NCI-H226 (cell line): ENCODE measurements around the gene GIGYF2.
"Not testable (repeated sequence)": the region's sequence is repeated elsewhere in the genome, so short reads cannot be mapped to it uniquely, and the experiment has no call there.

Source experiments
- DNase-seq: peaks from one replicate; pipeline ENCODE4 v3.0.0-alpha.2; 2015

GIGYF2 gene

DNA sequence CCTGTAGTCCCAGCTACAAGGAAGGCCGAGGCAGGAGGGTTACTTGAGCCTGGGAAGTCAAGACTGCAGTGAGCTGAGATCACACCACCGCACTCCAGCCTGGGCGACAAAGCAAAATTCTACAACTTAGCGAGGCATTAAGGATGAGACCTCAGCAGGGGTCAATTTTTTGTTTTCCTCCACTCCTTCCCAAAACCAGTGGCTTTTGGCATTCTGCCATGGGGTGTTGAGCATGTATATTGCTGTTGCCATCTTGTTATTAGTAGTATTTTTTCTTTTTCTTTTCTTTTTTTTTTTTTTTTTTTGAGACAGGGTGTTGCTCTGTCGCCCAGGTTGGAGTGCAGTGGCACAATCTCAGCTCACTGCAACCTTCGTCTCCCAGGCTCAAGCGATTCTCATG is 8.9 kb upstream of the GIGYF2 start:
- no peak for DNase-seq

- DNase-seq: no peak
These were observed 7.8 kb upstream of the GIGYF2 start for GRCh38 chr2:232689152-232689910.

DNA sequence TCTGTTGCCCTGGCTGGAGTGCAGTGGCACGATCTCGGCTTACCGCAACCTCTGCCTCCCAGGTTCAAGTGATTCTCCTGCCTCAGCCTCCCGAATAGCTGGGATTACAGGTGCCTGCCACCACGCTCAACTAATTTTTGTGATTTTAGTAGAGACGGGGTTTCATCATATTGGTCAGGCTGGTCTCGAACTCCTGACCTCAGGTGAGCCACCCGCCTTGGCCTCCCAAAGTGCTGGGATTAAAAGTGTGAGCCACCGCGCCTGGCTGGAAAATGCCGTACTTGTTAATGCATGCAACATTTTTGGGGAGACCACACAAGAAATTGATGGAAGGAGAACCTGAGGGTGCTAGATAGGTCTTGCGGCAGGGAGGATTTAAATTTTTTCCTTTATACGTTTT is 6.0 kb upstream of the GIGYF2 start:
- not testable (repeated sequence) for DNase-seq

GRCh38 chr2:232693344-232693743 is 3.8 kb upstream of the GIGYF2 start:
- no peak for DNase-seq

DNA sequence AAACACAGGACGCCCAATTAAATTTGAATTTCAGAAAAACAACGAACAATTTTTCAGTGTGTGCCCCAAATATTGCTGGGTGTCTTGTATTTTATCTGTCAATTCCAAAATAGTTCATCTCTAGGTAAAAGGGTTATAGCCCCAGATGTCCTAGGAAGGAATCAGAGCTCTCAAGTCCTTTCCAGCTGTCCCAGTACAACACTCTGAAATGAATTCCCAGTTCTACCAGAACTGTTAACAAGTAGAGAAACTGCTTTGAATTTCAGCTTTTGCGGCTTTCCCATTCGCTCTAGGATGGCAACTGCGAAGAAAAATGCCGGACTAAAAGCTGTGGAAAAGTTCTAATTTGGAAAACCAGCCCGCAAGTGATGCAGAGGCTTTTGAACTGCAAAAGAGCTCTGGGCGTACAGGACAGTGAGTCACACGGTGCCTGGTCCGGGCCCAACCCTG is 497 bp upstream of the GIGYF2 start:
- DNase-seq: no peak

GRCh38 chr2:232697807-232698110 is 628 bp downstream of the GIGYF2 start:
- DNase-seq: no peak

DNA sequence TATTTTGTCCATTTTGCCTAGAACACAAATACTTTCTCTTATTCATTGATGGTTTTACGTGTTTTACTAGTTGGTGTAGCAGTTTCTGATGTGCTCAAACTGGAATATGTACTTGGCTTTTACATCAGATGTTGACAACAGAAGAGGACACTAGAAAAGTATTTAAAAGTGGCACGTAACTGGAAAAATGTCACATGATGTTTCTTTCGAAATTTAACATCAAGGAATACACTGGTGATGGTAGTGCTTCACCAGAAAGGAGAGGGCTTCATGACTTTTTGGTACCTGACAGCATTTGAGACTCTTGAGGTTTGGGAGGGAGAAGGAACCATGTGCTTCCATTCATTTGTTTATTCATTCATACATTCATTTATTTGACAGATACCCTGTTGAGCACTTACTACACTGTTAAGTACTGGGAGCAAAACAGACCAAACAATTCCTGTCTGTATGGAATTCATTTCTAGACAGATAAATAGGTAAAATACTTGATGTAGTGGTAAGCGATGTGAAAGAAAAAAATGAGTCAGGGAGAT is 1.5 kb downstream of the GIGYF2 start:
- no peak for DNase-seq

GRCh38 chr2:232699110-232699509 is 2.0 kb downstream of the GIGYF2 start:
- no peak for DNase-seq

DNA sequence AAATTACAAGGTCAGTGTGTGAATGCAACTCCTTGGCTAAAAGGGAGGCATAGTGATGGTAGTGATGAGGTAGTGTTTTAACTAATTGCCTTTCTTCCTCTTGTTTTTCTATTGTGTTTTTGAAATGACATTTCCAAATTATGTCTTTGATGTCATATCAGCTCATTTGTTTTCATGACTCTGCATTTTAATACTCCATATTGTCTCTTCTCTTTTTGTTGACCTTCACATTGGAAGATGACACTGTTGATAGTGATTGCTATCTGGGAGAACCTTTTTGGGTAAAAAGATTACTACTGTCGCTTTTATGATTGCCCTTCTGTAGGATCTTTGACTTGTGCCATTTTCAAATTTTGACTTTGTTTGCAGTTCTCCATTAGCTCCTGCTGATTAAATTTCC is 3.0 kb downstream of the GIGYF2 start:
- no peak for DNase-seq

- DNase-seq: no peak
These were observed 9.9 kb downstream of the GIGYF2 start for GRCh38 chr2:232707076-232707475.

DNA sequence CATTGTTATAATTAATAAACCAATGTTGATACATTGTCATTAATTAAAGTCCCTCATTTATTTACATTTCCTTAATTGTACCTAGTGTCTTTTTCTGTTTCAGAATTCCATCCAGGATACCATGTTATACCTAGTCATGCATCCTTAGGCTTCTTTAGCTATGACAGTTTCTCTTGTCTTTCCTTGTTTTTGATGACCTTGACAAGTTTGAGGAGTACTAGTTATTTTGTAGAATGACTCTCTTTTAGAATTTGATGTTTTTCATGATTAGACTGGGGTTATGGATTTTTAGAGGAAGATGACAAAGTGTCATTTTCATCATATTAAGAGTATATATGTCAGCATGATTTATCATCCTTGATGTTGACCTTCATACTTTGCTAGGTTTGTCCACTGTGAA is 16.4 kb downstream of the GIGYF2 start:
- DNase-seq: no peak

- no peak for DNase-seq
These were observed 17.8 kb downstream of the GIGYF2 start for GRCh38 chr2:232714969-232715368.

DNA sequence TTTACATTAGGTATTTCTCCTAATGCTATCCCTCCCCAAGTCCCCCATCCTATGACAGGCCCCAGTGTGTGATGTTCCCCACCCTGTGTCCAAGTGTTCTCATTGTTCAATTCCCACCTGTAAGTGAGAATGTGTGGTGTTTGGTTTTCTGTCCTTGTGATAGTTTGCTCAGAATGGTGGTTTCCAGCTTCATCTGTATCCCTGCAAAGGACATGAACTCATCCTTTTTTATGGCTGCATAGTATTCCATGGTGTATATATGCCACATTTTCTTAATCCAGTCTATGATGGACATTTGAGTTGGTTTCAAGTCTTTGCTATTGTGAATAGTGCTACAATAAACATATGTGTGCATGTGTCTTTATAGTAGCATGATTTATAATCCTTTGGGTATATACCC is 22.9 kb downstream of the GIGYF2 start:
- not testable (repeated sequence) for DNase-seq

- DNase-seq: no peak
These were observed 24.1 kb downstream of the GIGYF2 start for GRCh38 chr2:232721261-232721660.

- no peak for DNase-seq
These were observed 24.8 kb downstream of the GIGYF2 start for GRCh38 chr2:232721882-232722281.

- DNase-seq: no peak
These were observed 25.9 kb downstream of the GIGYF2 start for GRCh38 chr2:232723027-232723426.

DNA sequence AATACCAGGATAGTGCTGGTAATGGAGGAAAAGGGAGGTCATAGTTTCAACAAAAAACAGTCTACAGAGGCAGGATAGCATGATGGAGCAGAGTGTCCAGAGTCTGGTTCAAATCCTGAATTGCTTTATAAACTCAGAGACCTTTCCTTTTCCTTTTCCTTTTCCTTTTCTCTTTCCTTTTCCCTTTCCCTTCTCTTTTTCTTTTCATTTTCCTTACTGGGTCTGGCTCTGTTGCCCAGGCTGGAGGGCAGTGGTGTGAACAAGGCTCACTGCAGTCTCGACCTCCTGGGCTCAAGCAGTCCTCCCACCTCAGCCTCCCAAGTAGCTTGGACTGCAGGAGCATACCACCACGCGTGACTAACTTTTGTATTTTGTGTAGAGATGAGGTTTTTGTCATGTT is 31.7 kb downstream of the GIGYF2 start:
- DNase-seq: no peak

GRCh38 chr2:232731470-232731869 is 34.3 kb downstream of the GIGYF2 start:
- DNase-seq: no peak

DNA sequence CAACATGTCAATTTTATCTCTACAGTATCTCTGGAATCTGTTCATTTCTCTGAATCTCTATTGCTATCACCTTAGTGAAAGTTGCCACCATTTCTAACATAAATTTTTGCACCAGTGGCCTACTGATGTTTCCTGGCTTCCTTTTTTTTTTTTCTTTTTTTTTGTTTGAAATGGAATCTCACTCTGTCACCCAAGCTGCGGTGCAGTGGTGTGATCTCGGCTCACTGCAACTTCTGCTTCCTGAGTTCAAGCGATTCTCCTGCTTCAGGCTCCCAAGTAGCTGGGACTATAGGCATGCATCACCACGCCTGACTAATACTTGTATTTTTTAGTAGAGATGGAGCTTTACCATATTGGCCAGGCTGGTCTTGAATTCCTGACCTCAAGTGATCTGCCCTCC is 44.2 kb downstream of the GIGYF2 start:
- DNase-seq: no peak

- DNase-seq: no peak
These were observed 44.8 kb downstream of the GIGYF2 start for GRCh38 chr2:232741972-232742371.

GRCh38 chr2:232744963-232745362 is 47.8 kb downstream of the GIGYF2 start:
- DNase-seq: no peak

- DNase-seq: no peak
These were observed 50.9 kb downstream of the GIGYF2 start for GRCh38 chr2:232748038-232748437.

DNA sequence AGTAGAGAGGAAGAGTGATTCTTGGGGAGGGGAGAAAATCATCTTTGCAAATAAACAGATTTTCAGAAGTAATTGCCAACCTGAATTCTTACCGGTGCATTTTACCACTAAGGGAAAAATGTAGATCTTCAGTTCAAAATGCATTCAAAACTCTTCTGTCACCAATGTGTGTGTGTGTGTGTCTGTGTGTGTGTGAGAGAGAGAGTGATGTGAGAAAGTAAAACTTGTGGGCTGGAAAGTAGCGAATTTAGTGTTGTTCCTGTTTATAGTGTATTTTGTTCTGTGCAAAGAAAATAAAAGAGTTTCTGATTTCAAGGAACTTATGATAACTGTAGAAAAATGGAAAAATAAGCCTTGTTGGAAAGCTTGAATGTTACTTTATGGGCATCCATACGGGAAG is 52.2 kb downstream of the GIGYF2 start:
- DNase-seq: no peak

DNA sequence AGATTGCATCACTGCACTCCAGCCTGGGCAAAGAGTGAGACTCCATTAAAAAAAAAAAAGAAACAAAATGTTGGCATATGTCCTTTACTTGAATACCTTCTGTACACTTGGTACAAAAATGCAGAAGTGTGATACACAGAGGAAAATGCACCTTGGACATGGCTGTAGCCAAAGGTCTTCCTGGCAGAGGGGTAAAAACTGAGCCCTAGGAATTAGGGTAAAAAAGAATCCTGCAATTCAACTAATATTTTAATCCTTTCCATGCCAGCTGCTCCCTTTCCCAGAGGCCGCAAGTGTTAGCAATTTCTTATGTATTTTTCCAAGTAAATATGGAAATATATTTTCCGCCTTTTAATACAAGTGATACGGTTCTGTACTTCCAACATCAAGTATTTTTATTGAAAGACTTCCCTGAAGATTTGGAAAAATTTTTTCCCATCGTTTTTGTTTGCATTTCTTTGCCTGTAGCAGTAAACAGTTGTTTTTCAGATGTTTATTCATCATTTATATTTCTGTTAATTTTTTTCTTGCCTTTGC is 53.1 kb downstream of the GIGYF2 start:
- no peak for DNase-seq

DNA sequence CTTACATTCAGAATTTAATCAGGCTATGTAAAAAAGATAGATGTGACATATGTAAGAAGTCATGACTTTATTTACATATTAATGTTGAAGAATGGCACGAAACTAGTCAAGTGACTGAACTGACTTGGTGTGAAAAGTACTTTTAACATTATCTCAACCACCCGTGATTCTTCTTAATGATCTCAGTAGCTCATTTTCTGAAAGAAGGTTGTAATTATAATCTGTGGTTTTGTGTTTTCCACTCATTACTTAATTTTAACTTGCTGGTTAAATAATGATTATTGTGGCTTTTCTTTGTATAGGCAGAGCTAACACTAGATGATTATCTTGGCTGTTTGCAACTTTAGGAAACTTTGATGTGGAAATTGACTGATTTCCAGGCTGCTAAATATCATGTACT is 60.8 kb downstream of the GIGYF2 start:
- no peak for DNase-seq
